ENCODE measurements around the gene KCNK16. TPM values are rescaled to one million over a fixed set of nuclear protein-coding genes. Genes with fewer than 3 reads are reported as not detected.

The KCNK16 gene
- total RNA-seq, 2 experiments from 2014 or later, result not detected

DNA sequence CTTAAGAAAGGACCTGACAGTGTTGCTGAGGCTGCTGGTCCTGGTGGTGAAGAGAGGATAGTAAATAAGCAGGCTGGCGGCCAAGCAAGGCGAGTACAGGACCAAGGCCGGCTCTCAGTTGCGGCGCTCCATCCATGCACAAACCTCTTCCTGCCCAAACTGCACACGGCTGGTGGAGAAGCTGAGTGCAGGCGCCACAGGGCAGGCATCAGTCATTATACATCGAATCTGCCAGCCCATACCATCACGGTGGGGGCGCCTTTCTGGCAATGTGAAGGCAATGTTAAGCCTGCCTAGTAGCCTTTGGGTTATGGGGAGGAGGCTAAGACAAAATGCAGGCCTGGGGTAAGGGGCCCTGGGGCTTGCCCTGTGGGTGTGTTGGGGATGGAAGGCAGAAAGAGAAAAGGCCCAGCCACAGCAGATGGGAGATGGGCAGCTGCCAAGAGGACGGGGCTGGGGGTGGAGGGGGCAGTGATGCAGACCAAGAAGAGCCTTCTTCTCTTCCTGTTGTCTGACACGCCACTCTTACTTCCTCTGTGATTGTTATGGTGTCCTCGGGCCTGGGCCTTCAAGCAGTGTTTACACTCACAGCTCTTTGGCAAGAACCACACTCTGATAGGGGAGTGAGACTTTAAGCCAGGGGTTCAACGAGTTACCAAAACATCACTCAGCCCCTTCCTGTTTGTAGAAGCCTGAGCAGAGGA is 20.3 kb upstream of the KCNK16 start:
- Histone ChIP-seq H3K4me1 (ENCODE audit: insufficient read depth, low read length) (no peaks in the 10 kb centered on the region), H3K27me3 (ENCODE audit: control insufficient read depth in 1 of 2, insufficient read depth in 2 of 2, low read length in 2 of 2) (peaks cover 0 to 5% of the 10 kb centered on the region in 2 experiments), H3K27ac (ENCODE audit: low read depth in 1 of 2, low read length in 2 of 2) (no peak overlapping the region), H3K36me3 (ENCODE audit: insufficient read depth, low read length) (no peaks in the 10 kb centered on the region), H3K9me3 (ENCODE audit: control insufficient read depth in 1 of 2, insufficient read depth in 1 of 2, low read length in 2 of 2) (no peaks in the 10 kb centered on the region), H3K4me3 (ENCODE audit: low read length) (no peak overlapping the region)
- ATAC-seq (ENCODE audit: poor library complexity) (no peak), DNase-seq (peak in 1 of 14 experiments; percentile 5)
- Mint-ChIP-seq H3K9me3 (no peaks in the 10 kb centered on the region), H3K4me1 (ENCODE audit: low read depth) (no peaks in the 10 kb centered on the region), H3K27me3 (peaks cover 11% of the 10 kb centered on the region), H3K27ac (no peak overlapping the region), H3K4me3 (no peak overlapping the region), H3K36me3 (ENCODE audit: low read depth) (no peaks in the 10 kb centered on the region)
- ChIA-PET CTCF (no interaction called here), POLR2A (no interaction called here)
- TF ChIP-seq, protein P1, sequence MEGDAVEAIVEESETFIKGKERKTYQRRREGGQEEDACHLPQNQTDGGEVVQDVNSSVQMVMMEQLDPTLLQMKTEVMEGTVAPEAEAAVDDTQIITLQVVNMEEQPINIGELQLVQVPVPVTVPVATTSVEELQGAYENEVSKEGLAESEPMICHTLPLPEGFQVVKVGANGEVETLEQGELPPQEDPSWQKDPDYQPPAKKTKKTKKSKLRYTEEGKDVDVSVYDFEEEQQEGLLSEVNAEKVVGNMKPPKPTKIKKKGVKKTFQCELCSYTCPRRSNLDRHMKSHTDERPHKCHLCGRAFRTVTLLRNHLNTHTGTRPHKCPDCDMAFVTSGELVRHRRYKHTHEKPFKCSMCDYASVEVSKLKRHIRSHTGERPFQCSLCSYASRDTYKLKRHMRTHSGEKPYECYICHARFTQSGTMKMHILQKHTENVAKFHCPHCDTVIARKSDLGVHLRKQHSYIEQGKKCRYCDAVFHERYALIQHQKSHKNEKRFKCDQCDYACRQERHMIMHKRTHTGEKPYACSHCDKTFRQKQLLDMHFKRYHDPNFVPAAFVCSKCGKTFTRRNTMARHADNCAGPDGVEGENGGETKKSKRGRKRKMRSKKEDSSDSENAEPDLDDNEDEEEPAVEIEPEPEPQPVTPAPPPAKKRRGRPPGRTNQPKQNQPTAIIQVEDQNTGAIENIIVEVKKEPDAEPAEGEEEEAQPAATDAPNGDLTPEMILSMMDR (IDR thresholded peaks at IDR 0.05), result no peak
- intact Hi-C loops (cut with DNase I, micrococcal nuclease), result no loop called here

DNA sequence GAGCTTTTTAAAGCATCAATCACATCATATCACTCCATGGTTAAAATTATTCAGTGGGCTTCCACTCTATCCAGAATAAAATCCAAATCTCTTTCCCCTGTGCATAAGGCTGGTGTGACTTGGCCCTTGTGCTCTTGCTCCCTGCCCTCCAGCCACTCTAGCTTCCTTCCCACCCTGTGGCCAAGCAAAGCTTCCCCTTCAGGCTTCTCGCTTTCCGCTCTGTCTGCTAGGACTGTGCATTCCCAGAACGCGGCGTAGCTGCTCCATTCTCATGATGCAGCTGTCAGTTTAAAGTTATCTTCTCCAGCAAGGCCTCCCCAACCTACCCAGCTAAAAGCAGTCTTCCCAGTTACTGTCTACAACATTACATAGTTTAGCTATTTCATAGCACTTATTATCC is 19.4 kb upstream of the KCNK16 start:
- TF ChIP-seq, protein P1 (IDR thresholded peaks at IDR 0.05), result no peak
- no peaks in the 10 kb centered on the region for H3K9me3 Mint-ChIP-seq
- H3K9me3 ChIP-seq (ENCODE audit: control insufficient read depth in 1 of 2, insufficient read depth in 1 of 2, low read length in 2 of 2), result no peaks in the 10 kb centered on the region
- ChIA-PET POLR2A (no interaction called here), CTCF (no interaction called here)
- intact Hi-C loops (cut with DNase I, micrococcal nuclease), result no loop called here
- peaks cover 16% of the 10 kb centered on the region for H3K27me3 Mint-ChIP-seq
- no peak overlapping the region for H3K4me3 ChIP-seq (ENCODE audit: low read length)
- no peaks in the 10 kb centered on the region for H3K36me3 Mint-ChIP-seq (ENCODE audit: low read depth)
- no peak overlapping the region for H3K27ac ChIP-seq (ENCODE audit: low read depth in 1 of 2, low read length in 2 of 2)
- no peak overlapping the region for H3K27ac Mint-ChIP-seq
- peaks cover 0 to 9% of the 10 kb centered on the region in 2 experiments for H3K27me3 ChIP-seq (ENCODE audit: control insufficient read depth in 1 of 2, insufficient read depth in 2 of 2, low read length in 2 of 2)
- no peak overlapping the region for H3K4me3 Mint-ChIP-seq
- H3K4me1 ChIP-seq (ENCODE audit: insufficient read depth, low read length), result no peaks in the 10 kb centered on the region
- no peaks in the 10 kb centered on the region for H3K4me1 Mint-ChIP-seq (ENCODE audit: low read depth)
- no peaks in the 10 kb centered on the region for H3K36me3 ChIP-seq (ENCODE audit: insufficient read depth, low read length)
- DNase-seq (no peak), ATAC-seq (ENCODE audit: poor library complexity) (no peak)

DNA sequence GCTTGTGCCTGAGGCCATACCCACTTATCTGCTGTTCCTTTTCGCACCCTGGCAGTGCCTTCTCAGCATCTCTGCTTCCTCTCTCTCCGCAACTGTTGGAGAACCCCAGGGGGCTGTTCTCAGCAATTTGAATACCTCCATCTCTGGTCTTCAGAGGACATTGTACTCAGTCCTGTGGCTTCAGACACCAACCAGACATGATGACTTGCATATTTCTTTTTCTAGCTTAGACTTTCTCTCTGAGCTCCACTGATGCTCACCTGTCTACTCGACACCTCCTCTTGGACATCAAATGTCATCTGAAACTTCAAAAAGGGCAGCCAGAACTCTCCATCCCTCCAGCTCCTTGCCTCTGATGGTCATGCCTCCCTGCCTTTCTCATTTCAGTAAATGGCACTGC is 18.9 kb upstream of the KCNK16 start:
- Histone ChIP-seq H3K27ac (ENCODE audit: low read depth in 1 of 2, low read length in 2 of 2) (no peak overlapping the region), H3K4me3 (ENCODE audit: low read length) (no peak overlapping the region), H3K4me1 (ENCODE audit: insufficient read depth, low read length) (peaks cover 2% of the 10 kb centered on the region), H3K36me3 (ENCODE audit: insufficient read depth, low read length) (no peaks in the 10 kb centered on the region), H3K9me3 (ENCODE audit: control insufficient read depth in 1 of 2, insufficient read depth in 1 of 2, low read length in 2 of 2) (no peaks in the 10 kb centered on the region), H3K27me3 (ENCODE audit: control insufficient read depth in 1 of 2, insufficient read depth in 2 of 2, low read length in 2 of 2) (peaks cover 0 to 9% of the 10 kb centered on the region in 2 experiments)
- Mint-ChIP-seq H3K27me3 (peaks cover 16% of the 10 kb centered on the region), H3K36me3 (ENCODE audit: low read depth) (no peaks in the 10 kb centered on the region), H3K27ac (no peak overlapping the region), H3K4me3 (no peak overlapping the region), H3K4me1 (ENCODE audit: low read depth) (peaks cover 2% of the 10 kb centered on the region), H3K9me3 (no peaks in the 10 kb centered on the region)
- ChIA-PET POLR2A (no interaction called here), CTCF (no interaction called here)
- no peak for DNase-seq
- TF ChIP-seq, protein P1 (IDR thresholded peaks at IDR 0.05), result no peak
- intact Hi-C loops (cut with DNase I, micrococcal nuclease), result no loop called here
- no peak for ATAC-seq (ENCODE audit: poor library complexity)

Measured in CD4-positive, alpha-beta T cell (primary cell).